Ishikawa (cell line): ENCODE data around the gene ANKRD11.

ENCODE experiments used
- CEBPB ChIP-seq: IDR thresholded peaks from 2 replicates; pipeline ENCODE4 v1.6.1; 2012
- CREB1 ChIP-seq: IDR thresholded peaks from 2 replicates; pipeline ENCODE4 v1.6.1; 2012; ENCODE audit warnings: low read depth
- EGR1 ChIP-seq: IDR thresholded peaks from 2 replicates; pipeline ENCODE4 v1.6.1; 2012
- EP300 ChIP-seq: IDR thresholded peaks from 2 replicates; pipeline ENCODE4 v1.6.1; 2012; ENCODE audit warnings: borderline replicate concordance
- FOXM1 ChIP-seq: IDR thresholded peaks from 2 replicates; pipeline ENCODE4 v1.6.1; 2012; ENCODE audit warnings: low read depth, borderline replicate concordance
- MAX ChIP-seq: IDR thresholded peaks from 2 replicates; pipeline ENCODE4 v1.6.1; 2012
- RAD21 ChIP-seq: IDR thresholded peaks from 2 replicates; pipeline ENCODE4 v1.6.1; 2012; ENCODE audit warnings: low read depth
- REST ChIP-seq: IDR thresholded peaks from 2 replicates; pipeline ENCODE4 v1.6.1; 2012; ENCODE audit warnings: low read depth, mild to moderate bottlenecking
- TAF1 ChIP-seq: IDR thresholded peaks from 2 replicates; pipeline ENCODE4 v1.6.1; 2012; ENCODE audit warnings: low read depth, mild to moderate bottlenecking
- TCF12 ChIP-seq: IDR thresholded peaks from 2 replicates; pipeline ENCODE4 v1.6.1; 2012; ENCODE audit warnings: low read depth
- USF1 ChIP-seq: IDR thresholded peaks from 2 replicates; pipeline ENCODE4 v1.6.1; 2012
- YY1 ChIP-seq: IDR thresholded peaks from 2 replicates; pipeline ENCODE4 v1.6.1; 2012; ENCODE audit warnings: low read depth

- TF ChIP-seq TAF1: no peak
- no peak for TF ChIP-seq REST
- no peak for TF ChIP-seq EP300
- no peak for TF ChIP-seq MAX
- TF ChIP-seq FOXM1: no peak
- no peak for TF ChIP-seq CREB1
- TF ChIP-seq YY1: no peak
- no peak for TF ChIP-seq CEBPB
- no peak for TF ChIP-seq EGR1
- no peak for TF ChIP-seq USF1
- no peak for TF ChIP-seq TCF12
- no peak for TF ChIP-seq RAD21
Observed at GRCh38 chr16:89444151-89444723, 46.1 kb downstream of the ANKRD11 start.
